C4-2B (cell line): Measurements from ENCODE around the gene KDM3A.

Experiments
- H3K27ac ChIP-seq: fragments of 450-650 bp; 2 replicates; pipeline ENCODE4 v1.5.1; 2017
- ZFX ChIP-seq: fragments of 450-650 bp; IDR thresholded peaks from 2 replicates; pipeline ENCODE4 v1.6.1; 2017
- TF ChIP-seq, protein P1 (sequence below): fragments of 450-650 bp; conservative IDR thresholded peaks from 2 replicates; pipeline ENCODE4 v1.5.1; 2017; ENCODE audit warnings: mild to moderate bottlenecking

Gene KDM3A

DNA sequence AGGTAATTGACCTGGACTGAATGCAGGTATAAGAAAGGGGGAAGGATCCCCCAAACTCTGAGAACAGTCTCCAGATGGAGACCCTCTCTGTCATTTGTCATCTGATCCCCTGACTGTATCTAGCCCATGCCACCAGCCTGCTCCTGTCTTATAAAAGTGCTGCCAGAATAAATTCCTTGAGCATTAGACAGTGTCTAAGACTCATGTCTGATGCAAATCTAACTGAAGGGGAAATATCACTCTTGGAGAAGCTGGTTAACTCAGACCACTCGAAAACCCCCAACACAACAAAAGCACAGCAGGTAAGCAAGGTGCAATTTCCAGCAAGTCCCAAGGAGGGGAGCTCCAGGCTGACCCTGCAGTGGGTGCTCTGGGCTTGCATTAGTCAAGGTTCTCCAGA lies 40.9 kb upstream of the KDM3A start:
- H3K27ac ChIP-seq = no peak overlapping the region
- TF ChIP-seq, protein P1, sequence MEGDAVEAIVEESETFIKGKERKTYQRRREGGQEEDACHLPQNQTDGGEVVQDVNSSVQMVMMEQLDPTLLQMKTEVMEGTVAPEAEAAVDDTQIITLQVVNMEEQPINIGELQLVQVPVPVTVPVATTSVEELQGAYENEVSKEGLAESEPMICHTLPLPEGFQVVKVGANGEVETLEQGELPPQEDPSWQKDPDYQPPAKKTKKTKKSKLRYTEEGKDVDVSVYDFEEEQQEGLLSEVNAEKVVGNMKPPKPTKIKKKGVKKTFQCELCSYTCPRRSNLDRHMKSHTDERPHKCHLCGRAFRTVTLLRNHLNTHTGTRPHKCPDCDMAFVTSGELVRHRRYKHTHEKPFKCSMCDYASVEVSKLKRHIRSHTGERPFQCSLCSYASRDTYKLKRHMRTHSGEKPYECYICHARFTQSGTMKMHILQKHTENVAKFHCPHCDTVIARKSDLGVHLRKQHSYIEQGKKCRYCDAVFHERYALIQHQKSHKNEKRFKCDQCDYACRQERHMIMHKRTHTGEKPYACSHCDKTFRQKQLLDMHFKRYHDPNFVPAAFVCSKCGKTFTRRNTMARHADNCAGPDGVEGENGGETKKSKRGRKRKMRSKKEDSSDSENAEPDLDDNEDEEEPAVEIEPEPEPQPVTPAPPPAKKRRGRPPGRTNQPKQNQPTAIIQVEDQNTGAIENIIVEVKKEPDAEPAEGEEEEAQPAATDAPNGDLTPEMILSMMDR = no peak
- no peak for TF ChIP-seq ZFX

DNA sequence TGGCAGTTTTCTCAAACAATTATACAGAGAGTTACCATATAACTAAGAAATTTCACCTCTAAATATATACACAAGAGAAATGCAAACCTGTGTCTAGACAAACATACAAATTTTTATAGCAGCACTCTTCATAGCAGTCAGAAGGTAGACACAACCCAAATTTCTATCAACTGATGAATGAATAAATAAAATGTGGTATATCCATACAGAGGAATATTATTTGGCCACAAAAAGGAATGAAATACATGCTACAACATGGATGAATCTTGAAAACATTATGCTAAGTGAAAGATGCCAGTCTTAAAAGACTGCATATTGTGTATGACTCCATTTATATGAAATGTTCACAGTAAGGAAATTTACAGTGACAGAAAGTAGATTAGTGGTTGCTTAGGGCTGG lies 30.6 kb upstream of the KDM3A start:
- H3K27ac ChIP-seq = no peak overlapping the region
- TF ChIP-seq ZFX = no peak
- TF ChIP-seq, protein P1 = no peak

DNA sequence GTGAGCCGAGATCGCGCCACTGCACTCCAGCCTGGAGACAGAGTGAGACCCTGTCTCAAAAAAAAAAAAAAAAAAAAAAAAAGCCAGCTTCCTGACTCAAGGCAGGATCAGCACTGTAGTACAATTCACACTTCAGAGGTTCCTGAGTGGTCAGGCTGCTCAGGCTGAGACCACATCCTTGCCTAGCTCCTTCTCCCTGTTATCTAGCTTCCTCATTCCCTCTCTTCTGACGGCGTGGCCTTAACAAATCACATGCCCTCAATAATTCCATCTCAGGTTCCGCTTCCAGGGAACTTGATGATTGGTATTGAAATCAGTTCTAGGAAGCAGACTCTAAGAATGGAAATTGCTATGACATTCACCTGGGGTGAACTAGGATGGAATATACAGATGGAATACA lies 29.8 kb upstream of the KDM3A start:
- TF ChIP-seq, protein P1 = no peak
- no peak for TF ChIP-seq ZFX
- H3K27ac ChIP-seq = no peak overlapping the region

GRCh38 chr2:86412007-86412406 lies 29.2 kb upstream of the KDM3A start:
- H3K27ac ChIP-seq = no peak overlapping the region
- TF ChIP-seq ZFX = no peak
- TF ChIP-seq, protein P1 = no peak

DNA sequence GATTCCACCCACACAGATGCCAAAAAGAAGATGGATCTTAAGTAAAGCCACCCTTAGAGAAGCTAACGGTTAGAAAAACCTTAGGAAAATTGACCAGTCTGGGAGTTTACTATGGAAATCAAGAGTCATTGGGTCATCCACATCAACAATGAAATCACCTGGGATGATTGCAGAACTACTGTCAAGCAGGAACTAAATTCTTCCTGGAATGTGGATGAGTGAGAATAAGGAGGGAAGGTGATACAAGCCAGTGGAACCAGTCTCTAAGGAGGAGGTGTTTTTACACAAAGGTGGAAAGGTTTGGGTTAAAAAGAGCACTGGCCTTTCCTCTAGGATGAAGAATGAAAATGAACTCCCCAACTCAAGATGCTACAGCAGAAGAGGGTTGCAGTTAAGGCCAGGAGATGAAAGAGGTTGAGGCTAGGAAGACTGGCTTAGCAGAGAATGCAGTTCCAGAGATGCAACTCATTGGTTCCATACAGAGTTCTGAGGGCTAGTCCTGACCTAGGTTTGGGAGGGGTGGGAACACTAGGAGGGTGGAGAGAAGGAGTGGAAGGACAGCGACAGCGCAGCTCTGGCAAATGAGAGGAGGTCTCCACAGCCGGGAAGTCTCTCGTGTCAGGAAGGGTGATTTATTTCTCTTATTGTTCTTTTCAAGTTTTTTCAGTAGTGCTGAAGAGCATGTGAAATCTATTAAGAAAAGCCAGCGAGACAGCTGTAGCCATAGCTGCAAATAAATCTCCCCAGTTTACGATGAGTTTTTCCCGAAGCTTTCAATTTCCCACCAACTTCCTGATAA lies 27.7 kb upstream of the KDM3A start:
- TF ChIP-seq ZFX = no peak
- TF ChIP-seq, protein P1 = no peak
- no peak overlapping the region for H3K27ac ChIP-seq

GRCh38 chr2:86414996-86415395 lies 26.2 kb upstream of the KDM3A start:
- no peak overlapping the region for H3K27ac ChIP-seq
- TF ChIP-seq, protein P1 = no peak
- TF ChIP-seq ZFX = no peak

- no peak overlapping the region for H3K27ac ChIP-seq
- TF ChIP-seq, protein P1 = no peak
- no peak for TF ChIP-seq ZFX
Observed at GRCh38 chr2:86416146-86416545, 25.0 kb upstream of the KDM3A start.
